SJSA1 (cell line): ENCODE results near the gene CRMP1. TPM values are rescaled to one million over a fixed set of nuclear protein-coding genes. Genes with fewer than 3 reads are reported as not detected.

Experiments used
- DNase-seq, 2 experiments: peaks; one replicate each; pipeline ENCODE4 v3.0.0-alpha.2; 2015 to 2020; ENCODE audit warnings: low spot score in 2 of 2, low read depth in 1 of 2
- H3K27ac ChIP-seq: fragments of 250-450 bp; sonication (Bioruptor Pico); 2 replicates; pipeline ENCODE4 v1.5.1; 2020; ENCODE audit warnings: mild to moderate bottlenecking, moderate library complexity
- H3K27me3 ChIP-seq: fragments of 250-450 bp; sonication (Bioruptor Pico); replicated peaks from 2 replicates; pipeline ENCODE4 v1.5.1; 2020; ENCODE audit warnings: mild to moderate bottlenecking, moderate library complexity
- H3K36me3 ChIP-seq: fragments of 250-450 bp; sonication (Bioruptor Pico); 2 replicates; pipeline ENCODE4 v1.5.1; 2020; ENCODE audit warnings: mild to moderate bottlenecking
- H3K4me1 ChIP-seq: fragments of 250-450 bp; sonication (Bioruptor Pico); replicated peaks from 2 replicates; pipeline ENCODE4 v1.6.1; 2021; ENCODE audit warnings: mild to moderate bottlenecking
- H3K4me3 ChIP-seq: fragments of 250-450 bp; sonication (Bioruptor Pico); 2 replicates; pipeline ENCODE4 v1.5.1; 2020; ENCODE audit warnings: mild to moderate bottlenecking
- H3K9me3 ChIP-seq: fragments of 250-450 bp; sonication (Bioruptor Pico); replicated peaks from 2 replicates; pipeline ENCODE4 v1.5.1; 2020; ENCODE audit warnings: mild to moderate bottlenecking
- total RNA-seq: library from RNA; depleted of rRNA; stranded (reverse); fragments of >200 nt; shearing (Covaris generic); gene quantifications from 2 replicates; pipeline ENCODE4 v1.2.3, GENCODE V29; 2014

Gene CRMP1
- total RNA-seq, 1 experiment from 2014 or later: not detected

- no peak for DNase-seq
- H3K27ac ChIP-seq: no peak overlapping the region
- H3K4me3 ChIP-seq: no peak overlapping the region
- H3K4me1 ChIP-seq: no peaks in the 10 kb centered on the region
- no peaks in the 10 kb centered on the region for H3K27me3 ChIP-seq
- H3K9me3 ChIP-seq: no peaks in the 10 kb centered on the region
- no peaks in the 10 kb centered on the region for H3K36me3 ChIP-seq
Measured at GRCh38 chr4:5912614-5913019, 19.7 kb upstream of the CRMP1 start.

GRCh38 chr4:5908876-5909427 is 16.1 kb upstream of the CRMP1 start:
- no peak for DNase-seq
- Histone ChIP-seq H3K4me3 (no peak overlapping the region), H3K27me3 (no peaks in the 10 kb centered on the region), H3K4me1 (no peaks in the 10 kb centered on the region), H3K27ac (no peak overlapping the region), H3K36me3 (no peaks in the 10 kb centered on the region), H3K9me3 (no peaks in the 10 kb centered on the region)

DNA sequence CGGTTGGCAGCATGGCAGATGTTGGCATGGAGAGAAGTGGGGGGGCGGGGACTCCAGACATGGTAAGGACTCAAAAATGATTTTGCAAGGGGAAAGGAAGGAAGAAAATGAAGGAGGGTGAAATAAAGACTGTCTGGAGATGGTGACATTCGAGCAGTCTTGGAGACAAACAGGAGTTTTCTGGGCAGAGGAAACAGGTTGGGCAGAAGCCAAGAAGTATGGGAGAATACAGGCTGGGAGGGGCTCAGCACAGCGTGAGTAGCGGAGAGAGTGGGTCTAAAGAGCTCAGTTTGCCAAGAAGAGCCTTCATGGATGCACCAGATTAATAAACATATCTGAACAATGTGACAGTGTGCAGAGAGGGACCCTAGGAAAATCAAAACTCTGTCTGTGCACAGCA is 13.3 kb upstream of the CRMP1 start:
- H3K4me3 ChIP-seq: no peak overlapping the region
- H3K4me1 ChIP-seq: no peaks in the 10 kb centered on the region

GRCh38 chr4:5905714-5906113 is 12.8 kb upstream of the CRMP1 start:
- Histone ChIP-seq H3K4me1 (no peaks in the 10 kb centered on the region), H3K9me3 (no peaks in the 10 kb centered on the region), H3K4me3 (no peak overlapping the region), H3K36me3 (no peaks in the 10 kb centered on the region), H3K27me3 (no peaks in the 10 kb centered on the region), H3K27ac (no peak overlapping the region)
- no peak for DNase-seq

More for the DNA sequence above, 13.3 kb upstream of the CRMP1 start:
- H3K36me3 ChIP-seq: no peaks in the 10 kb centered on the region
- H3K9me3 ChIP-seq: no peaks in the 10 kb centered on the region
- no peak overlapping the region for H3K27ac ChIP-seq
- no peak for DNase-seq
- no peaks in the 10 kb centered on the region for H3K27me3 ChIP-seq

GRCh38 chr4:5900844-5901243 is 8.0 kb upstream of the CRMP1 start:
- H3K27me3 ChIP-seq: no peaks in the 10 kb centered on the region
- H3K36me3 ChIP-seq: no peaks in the 10 kb centered on the region
- H3K4me3 ChIP-seq: no peak overlapping the region

DNA sequence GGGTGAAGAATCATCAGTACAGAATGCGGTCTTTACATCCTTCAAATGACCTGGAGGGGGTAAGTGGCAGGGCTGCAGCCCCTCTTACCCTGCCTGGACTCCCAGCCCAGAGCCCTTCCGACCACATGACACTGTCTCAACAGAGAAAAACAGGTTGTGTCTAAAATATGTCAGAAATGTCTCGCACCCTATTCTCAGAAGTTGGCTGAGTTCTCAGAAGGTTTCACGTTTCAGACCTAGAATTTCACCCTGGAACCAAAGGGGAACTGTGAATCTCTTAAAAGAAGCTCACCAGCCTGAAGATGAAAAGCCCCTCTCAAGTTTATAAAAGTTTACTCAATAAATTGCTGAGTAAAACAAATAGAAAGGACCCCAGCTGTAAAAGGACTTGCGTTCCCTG is 7.0 kb upstream of the CRMP1 start:
- no peaks in the 10 kb centered on the region for H3K4me1 ChIP-seq
- H3K27me3 ChIP-seq: no peaks in the 10 kb centered on the region
- no peak overlapping the region for H3K4me3 ChIP-seq
- no peaks in the 10 kb centered on the region for H3K36me3 ChIP-seq
- no peak overlapping the region for H3K27ac ChIP-seq
- DNase-seq: no peak
- no peaks in the 10 kb centered on the region for H3K9me3 ChIP-seq

More at GRCh38 chr4:5900844-5901243, 8.0 kb upstream of the CRMP1 start:
- no peak for DNase-seq
- Histone ChIP-seq H3K4me1 (no peaks in the 10 kb centered on the region), H3K27ac (no peak overlapping the region), H3K9me3 (no peaks in the 10 kb centered on the region)

- no peak overlapping the region for H3K4me3 ChIP-seq
- no peak overlapping the region for H3K27ac ChIP-seq
- H3K36me3 ChIP-seq: no peaks in the 10 kb centered on the region
- DNase-seq: no peak
- no peaks in the 10 kb centered on the region for H3K27me3 ChIP-seq
- no peaks in the 10 kb centered on the region for H3K9me3 ChIP-seq
- no peaks in the 10 kb centered on the region for H3K4me1 ChIP-seq
Measured at GRCh38 chr4:5899396-5899795, 6.5 kb upstream of the CRMP1 start.

- H3K27ac ChIP-seq: no peak overlapping the region
- H3K36me3 ChIP-seq: no peaks in the 10 kb centered on the region
- no peaks in the 10 kb centered on the region for H3K27me3 ChIP-seq
Measured at GRCh38 chr4:5897674-5898073, 4.8 kb upstream of the CRMP1 start.

DNA sequence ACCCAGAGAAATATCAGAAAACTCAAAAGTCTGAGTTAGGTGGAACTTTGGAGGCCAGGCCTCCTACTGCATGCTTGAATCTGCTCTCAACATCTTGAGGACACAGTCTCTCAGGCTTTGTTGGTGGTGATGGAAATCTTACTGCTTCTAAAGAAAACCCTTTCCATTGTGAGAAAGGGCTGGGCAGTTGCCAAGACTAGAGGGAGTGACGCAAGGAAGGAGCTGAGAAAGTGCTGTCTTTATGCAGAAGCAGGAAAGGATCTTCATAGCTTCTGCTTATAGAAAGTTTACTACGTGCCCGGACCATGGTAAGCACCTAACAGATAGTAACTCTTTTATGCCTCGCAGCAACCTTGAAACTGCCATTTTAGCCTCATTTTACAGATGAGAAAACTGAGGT is 2.4 kb upstream of the CRMP1 start:
- DNase-seq: no peak
- Histone ChIP-seq H3K9me3 (no peaks in the 10 kb centered on the region), H3K36me3 (no peaks in the 10 kb centered on the region), H3K4me1 (no peaks in the 10 kb centered on the region), H3K4me3 (no peak overlapping the region), H3K27me3 (peaks cover 11% of the 10 kb centered on the region), H3K27ac (no peak overlapping the region)

More at GRCh38 chr4:5897674-5898073, 4.8 kb upstream of the CRMP1 start:
- Histone ChIP-seq H3K4me3 (no peak overlapping the region), H3K4me1 (no peaks in the 10 kb centered on the region), H3K9me3 (no peaks in the 10 kb centered on the region)
- DNase-seq: no peak

DNA sequence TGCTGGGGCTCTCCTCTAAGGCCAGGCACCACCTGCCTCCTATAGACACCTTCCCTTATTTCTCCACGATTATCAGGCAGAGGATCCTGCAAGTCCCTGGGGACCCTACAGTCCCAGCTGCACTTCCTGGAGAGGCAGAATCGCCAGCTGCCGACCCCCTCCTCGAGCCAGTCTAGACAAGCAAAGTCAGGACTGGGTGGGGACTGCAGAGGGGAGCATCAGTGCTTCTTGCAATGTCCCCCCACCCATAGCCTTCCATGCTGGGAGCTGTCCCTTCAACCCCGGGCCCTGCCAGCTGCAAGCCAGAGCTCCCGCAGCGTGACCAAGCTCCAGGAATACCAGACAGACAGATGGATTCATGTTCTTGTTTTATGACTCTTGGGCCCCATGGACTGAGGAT is 1.4 kb upstream of the CRMP1 start:
- H3K36me3 ChIP-seq: no peaks in the 10 kb centered on the region
- no peaks in the 10 kb centered on the region for H3K4me1 ChIP-seq
- H3K9me3 ChIP-seq: no peaks in the 10 kb centered on the region
- no peak for DNase-seq
- H3K27ac ChIP-seq: no peak overlapping the region
- peaks cover 11% of the 10 kb centered on the region for H3K27me3 ChIP-seq
- H3K4me3 ChIP-seq: no peak overlapping the region

DNA sequence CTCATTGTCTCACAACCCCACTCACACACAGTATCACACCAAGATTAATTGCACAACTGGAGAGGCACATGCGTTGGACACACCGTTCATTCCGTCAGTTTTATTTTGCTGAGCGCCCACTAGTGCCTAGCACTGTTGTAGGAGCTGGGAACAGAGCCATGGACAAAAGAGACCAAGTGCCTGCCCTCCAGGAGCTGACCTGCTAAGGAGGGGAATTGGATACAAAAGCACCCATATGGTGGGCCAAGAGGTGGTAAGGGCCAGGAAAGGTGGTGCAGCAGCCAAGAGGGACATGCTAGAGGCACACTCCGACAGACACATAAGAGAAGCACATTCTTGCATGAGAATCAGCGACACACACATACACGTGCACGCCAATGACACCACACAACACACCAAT is 705 bp upstream of the CRMP1 start:
- H3K27me3 ChIP-seq: peaks cover 11% of the 10 kb centered on the region
- H3K4me3 ChIP-seq: no peak overlapping the region

DNA sequence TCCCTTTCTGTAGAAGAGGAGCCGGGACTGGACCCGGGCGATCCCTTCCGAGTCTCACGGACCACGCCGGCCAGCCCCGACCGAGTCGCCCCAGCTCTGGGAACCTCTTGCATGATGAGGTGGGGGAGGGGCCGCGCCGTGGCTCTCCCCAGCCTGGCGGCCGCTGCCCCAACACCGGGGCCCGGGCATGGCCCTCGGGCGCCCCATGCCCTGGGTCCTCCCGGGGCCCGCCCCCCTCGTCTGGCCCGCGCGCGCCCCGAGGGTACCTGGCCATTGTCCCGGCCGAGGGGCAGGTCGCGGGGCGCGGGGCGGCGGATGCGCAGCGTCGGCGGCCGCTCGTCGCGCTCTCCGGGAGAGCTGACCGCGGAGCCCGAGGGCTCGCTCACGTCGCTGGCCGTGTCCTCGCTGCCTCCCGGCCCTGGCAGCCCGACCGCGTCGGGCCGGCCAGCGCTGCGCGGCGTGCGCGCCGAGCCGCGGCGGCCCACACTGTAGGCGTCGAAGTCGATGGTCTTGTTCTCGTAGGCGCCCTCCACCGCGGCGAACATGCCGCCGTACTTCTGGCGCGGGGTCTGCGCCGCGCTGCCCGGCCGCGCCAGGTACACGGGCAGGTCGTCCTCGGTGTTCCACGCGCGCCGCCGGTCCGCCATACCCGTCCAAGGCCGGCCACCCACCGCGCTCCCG is 423 bp downstream of the CRMP1 start:
- no peaks in the 10 kb centered on the region for H3K36me3 ChIP-seq
- no peak for DNase-seq
- H3K4me1 ChIP-seq: no peaks in the 10 kb centered on the region
- peaks cover 11% of the 10 kb centered on the region for H3K27me3 ChIP-seq
- H3K9me3 ChIP-seq: no peaks in the 10 kb centered on the region
- no peak overlapping the region for H3K27ac ChIP-seq
- no peak overlapping the region for H3K4me3 ChIP-seq

More for the DNA sequence above, 705 bp upstream of the CRMP1 start:
- Histone ChIP-seq H3K9me3 (no peaks in the 10 kb centered on the region), H3K4me1 (no peaks in the 10 kb centered on the region), H3K36me3 (no peaks in the 10 kb centered on the region), H3K27ac (no peak overlapping the region)
- DNase-seq: no peak

DNA sequence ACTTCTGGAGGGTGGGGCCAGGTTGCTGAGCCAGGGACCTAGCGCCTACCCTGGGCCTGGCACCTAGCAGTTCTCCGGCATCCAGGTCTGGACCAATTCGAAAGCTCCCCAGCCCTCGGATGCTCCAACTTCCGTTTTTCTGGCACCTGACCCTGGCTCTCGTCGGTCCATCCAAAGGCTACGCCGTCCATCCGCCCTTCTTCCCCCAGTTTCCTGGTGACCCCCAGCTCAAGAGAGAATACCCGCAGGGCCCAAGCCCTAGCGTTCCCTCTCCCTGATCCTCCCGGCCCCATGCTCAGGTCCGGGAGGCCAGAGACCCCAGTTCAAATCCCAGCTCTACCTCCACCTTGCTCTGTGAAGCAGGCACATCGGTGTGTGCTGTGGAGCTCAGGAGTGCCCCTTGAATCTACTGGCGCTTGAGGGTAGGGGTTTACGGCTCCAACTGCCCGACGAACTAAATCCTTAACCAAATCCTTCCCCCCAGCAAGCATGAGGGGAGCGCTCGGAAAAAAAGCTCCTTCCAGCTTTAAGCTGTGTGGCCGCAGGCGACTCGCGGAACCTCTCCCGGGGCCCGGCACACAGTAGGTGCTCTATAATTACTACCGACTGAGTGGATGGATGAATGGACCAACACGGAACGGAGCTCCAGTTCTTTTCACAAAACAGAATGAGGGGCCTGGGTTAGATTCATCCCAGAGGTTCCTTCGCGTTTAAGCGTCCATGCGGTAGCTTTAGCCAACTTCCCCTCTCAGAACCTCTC is 1.1 kb downstream of the CRMP1 start:
- Histone ChIP-seq H3K4me1 (no peaks in the 10 kb centered on the region), H3K9me3 (no peaks in the 10 kb centered on the region), H3K36me3 (no peaks in the 10 kb centered on the region), H3K4me3 (no peak overlapping the region), H3K27ac (no peak overlapping the region), H3K27me3 (peaks cover 11% of the 10 kb centered on the region)
- no peak for DNase-seq

DNA sequence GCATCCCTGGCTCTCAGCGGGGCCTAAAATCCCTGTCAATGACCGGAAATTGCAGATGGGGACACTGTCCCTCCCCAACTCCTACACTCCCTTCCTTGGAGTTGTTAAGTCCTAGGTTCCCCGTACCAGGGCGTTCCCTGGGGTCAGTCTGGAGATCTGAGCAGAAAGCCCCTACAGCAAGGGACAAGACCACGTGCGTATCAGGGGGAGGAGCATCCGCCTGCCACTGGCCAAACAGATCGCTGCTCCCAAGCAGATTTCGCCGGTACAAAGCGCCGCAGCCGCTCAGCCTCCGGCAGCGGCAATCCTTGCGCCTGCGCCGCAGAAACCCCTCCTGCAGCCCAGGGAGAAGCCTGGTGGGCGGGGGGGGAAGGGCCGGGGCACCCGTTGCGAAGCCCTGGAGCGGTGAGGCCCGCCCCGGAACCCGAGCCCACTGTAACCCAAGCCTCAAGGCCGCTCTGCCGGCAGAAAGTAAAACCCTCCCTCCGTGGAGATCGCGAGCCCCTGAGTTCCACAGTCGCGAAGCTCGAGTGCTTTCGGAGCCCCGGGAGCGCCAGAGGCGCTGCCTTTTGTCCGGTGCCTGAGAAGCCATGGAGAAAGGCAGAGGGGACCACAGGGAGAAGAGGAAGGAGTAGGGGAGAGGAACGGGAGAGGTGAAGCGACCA is 2.7 kb downstream of the CRMP1 start:
- no peaks in the 10 kb centered on the region for H3K9me3 ChIP-seq
- H3K4me3 ChIP-seq: no peak overlapping the region
- no peak for DNase-seq
- no peak overlapping the region for H3K27ac ChIP-seq
- no peaks in the 10 kb centered on the region for H3K36me3 ChIP-seq
- peaks cover 11% of the 10 kb centered on the region for H3K27me3 ChIP-seq
- no peaks in the 10 kb centered on the region for H3K4me1 ChIP-seq
